Measurements from ENCODE around the gene SDHAF4. TPM values are rescaled to one million over a fixed set of nuclear protein-coding genes. Genes with fewer than 3 reads are reported as not detected.
"Not testable (repeated sequence)": the region's sequence is repeated elsewhere in the genome, so short reads cannot be mapped to it uniquely, and the experiment has no call there.

The SDHAF4 gene
- total RNA-seq, 1 experiment from 2014 or later: 29.1 TPM

DNA sequence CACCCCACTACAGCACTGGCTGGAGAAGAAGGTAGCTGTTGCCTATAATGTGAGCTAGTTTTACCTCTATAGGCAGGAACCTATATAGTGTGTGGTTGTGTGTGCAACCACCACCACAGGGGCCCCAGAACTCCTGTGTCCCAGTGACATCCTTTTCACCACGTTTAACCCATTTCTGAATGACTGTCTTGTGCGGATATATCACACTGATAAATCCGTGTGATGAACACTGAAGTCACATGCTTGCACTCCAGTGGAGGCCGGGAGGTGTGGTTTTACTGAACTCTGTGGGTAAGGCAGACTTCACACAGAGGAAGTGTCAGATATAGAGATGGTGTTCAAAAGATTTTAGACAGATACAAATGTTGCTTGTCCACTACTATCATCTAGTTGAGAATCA is 32.5 kb downstream of the SDHAF4 start:
- Histone ChIP-seq H3K4me1 (replicated peaks; ENCODE audit: insufficient read depth) (no peaks in the 10 kb centered on the region), H3K9me3 (ENCODE audit: insufficient read depth, low read depth) (no peaks in the 10 kb centered on the region), H3K9me2 (ENCODE audit: insufficient read depth) (no peaks in the 10 kb centered on the region; the same call in 1 of the 2 replicates), H3K27ac (no peak overlapping the region), H3K4me2 (no peak overlapping the region), H4K20me1 (ENCODE audit: insufficient read depth) (no peaks in the 10 kb centered on the region; the same call in 1 of the 2 replicates), H3K36me3 (ENCODE audit: low read depth) (no peaks in the 10 kb centered on the region), H3K79me2 (ENCODE audit: low read depth) (no peaks in the 10 kb centered on the region), H3K27me3 (ENCODE audit: insufficient read depth, low read depth) (no peaks in the 10 kb centered on the region), H3F3A (ENCODE audit: insufficient read depth, low read depth) (no peaks in the 10 kb centered on the region), H2AFZ (no peak overlapping the region), H3K4me3 (no peak overlapping the region)
- TF ChIP-seq EZH2 (IDR thresholded peaks at IDR 0.05; ENCODE audit: low read depth): no peak
- TF ChIP-seq, protein P1, sequence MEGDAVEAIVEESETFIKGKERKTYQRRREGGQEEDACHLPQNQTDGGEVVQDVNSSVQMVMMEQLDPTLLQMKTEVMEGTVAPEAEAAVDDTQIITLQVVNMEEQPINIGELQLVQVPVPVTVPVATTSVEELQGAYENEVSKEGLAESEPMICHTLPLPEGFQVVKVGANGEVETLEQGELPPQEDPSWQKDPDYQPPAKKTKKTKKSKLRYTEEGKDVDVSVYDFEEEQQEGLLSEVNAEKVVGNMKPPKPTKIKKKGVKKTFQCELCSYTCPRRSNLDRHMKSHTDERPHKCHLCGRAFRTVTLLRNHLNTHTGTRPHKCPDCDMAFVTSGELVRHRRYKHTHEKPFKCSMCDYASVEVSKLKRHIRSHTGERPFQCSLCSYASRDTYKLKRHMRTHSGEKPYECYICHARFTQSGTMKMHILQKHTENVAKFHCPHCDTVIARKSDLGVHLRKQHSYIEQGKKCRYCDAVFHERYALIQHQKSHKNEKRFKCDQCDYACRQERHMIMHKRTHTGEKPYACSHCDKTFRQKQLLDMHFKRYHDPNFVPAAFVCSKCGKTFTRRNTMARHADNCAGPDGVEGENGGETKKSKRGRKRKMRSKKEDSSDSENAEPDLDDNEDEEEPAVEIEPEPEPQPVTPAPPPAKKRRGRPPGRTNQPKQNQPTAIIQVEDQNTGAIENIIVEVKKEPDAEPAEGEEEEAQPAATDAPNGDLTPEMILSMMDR (conservative IDR thresholded peaks at IDR 0.05): no peak
- CTCF ChIA-PET: interaction anchor here (0.7 kb wide), 1 partner anchor 118 kb away, joined by 8 read pairs; no protein-coding TSS in a partner anchor
- no TSS peak for BruUV-seq (replicated peaks)
- intact Hi-C loops (cut with micrococcal nuclease; ENCODE audit: unreplicated experiment): no loop called here
- DNase-seq: no peak
- POLR2A ChIA-PET (ENCODE audit: unreplicated experiment): no interaction called here

DNA sequence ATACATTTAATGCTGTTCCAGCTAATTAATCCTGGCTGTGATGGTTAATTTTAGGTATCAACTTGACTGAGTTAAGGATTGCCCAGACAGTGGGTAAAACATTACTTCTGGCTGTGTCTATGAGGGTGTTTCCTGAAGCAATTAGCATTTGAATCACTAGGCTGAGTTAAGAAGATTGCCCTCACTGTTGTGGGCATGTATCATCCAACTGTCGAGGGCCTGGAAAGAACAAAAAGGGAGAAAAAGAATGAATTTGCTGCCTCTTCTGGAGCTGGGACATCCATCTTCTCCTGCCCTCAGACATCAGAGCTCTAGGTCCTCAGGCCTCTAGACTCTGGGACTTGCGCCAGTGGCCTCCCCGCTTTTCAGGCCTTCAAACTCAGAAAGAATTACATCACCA is 34.3 kb downstream of the SDHAF4 start:
- Histone ChIP-seq H3K36me3 (ENCODE audit: low read depth) (no peaks in the 10 kb centered on the region), H3K4me1 (replicated peaks; ENCODE audit: insufficient read depth) (no peaks in the 10 kb centered on the region), H4K20me1 (ENCODE audit: insufficient read depth) (no peaks in the 10 kb centered on the region; the same call in 1 of the 2 replicates), H3K9me2 (ENCODE audit: insufficient read depth) (no peaks in the 10 kb centered on the region; the same call in 1 of the 2 replicates), H3F3A (ENCODE audit: insufficient read depth, low read depth) (no peaks in the 10 kb centered on the region), H3K4me2 (no peak overlapping the region), H3K9me3 (ENCODE audit: insufficient read depth, low read depth) (no peaks in the 10 kb centered on the region), H3K27me3 (ENCODE audit: insufficient read depth, low read depth) (no peaks in the 10 kb centered on the region), H3K4me3 (no peak overlapping the region), H3K79me2 (ENCODE audit: low read depth) (no peaks in the 10 kb centered on the region), H3K27ac (no peak overlapping the region), H2AFZ (no peak overlapping the region)
- DNase-seq: no peak
- TF ChIP-seq EZH2 (IDR thresholded peaks at IDR 0.05; ENCODE audit: low read depth): no peak
- TF ChIP-seq, protein P1 (conservative IDR thresholded peaks at IDR 0.05): no peak
- ChIA-PET POLR2A (ENCODE audit: unreplicated experiment) (no interaction called here), CTCF (no interaction called here)
- intact Hi-C loops (cut with micrococcal nuclease; ENCODE audit: unreplicated experiment): no loop called here
- no TSS peak for BruUV-seq (replicated peaks)

DNA sequence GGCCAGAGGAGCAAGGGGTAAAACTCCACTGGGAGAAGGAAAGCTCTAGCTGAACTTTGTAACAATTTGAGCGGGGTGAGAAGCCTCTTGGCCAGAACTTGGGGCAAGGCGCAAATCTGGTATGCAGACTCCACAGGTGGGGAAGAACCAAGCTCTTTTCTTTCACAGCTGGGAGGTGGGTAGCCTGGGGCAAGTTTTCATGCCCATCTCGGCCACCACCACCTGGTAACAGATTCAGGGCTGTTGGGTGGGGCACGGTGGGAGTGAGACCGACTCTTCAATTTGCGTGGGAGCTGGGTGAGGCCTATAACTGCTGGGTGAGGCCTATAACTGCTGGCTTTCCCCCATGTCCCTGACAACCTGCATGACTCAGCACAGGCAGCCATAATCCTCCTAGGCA is 37.5 kb downstream of the SDHAF4 start:
- Histone ChIP-seq H3K4me3 (no peak overlapping the region), H3K9me3 (ENCODE audit: insufficient read depth, low read depth) (no peaks in the 10 kb centered on the region), H3F3A (ENCODE audit: insufficient read depth, low read depth) (no peaks in the 10 kb centered on the region), H3K36me3 (ENCODE audit: low read depth) (no peaks in the 10 kb centered on the region), H3K4me1 (replicated peaks; ENCODE audit: insufficient read depth) (no peaks in the 10 kb centered on the region), H3K4me2 (no peak overlapping the region), H3K27ac (no peak overlapping the region), H3K9me2 (ENCODE audit: insufficient read depth) (no peaks in the 10 kb centered on the region; the same call in 1 of the 2 replicates), H4K20me1 (ENCODE audit: insufficient read depth) (no peaks in the 10 kb centered on the region), H3K79me2 (ENCODE audit: low read depth) (no peaks in the 10 kb centered on the region), H2AFZ (no peak overlapping the region), H3K27me3 (ENCODE audit: insufficient read depth, low read depth) (0 out of 2 replicates have a peak, but pooled peaks cover 3% of the 10 kb centered on the region)
- DNase-seq: no peak
- ChIA-PET POLR2A (ENCODE audit: unreplicated experiment) (no interaction called here), CTCF (no interaction called here)
- intact Hi-C loops (cut with micrococcal nuclease; ENCODE audit: unreplicated experiment): no loop called here
- TF ChIP-seq, protein P1 (conservative IDR thresholded peaks at IDR 0.05): no peak
- no peak for TF ChIP-seq EZH2 (IDR thresholded peaks at IDR 0.05; ENCODE audit: low read depth)
- BruUV-seq (replicated peaks): no TSS peak

DNA sequence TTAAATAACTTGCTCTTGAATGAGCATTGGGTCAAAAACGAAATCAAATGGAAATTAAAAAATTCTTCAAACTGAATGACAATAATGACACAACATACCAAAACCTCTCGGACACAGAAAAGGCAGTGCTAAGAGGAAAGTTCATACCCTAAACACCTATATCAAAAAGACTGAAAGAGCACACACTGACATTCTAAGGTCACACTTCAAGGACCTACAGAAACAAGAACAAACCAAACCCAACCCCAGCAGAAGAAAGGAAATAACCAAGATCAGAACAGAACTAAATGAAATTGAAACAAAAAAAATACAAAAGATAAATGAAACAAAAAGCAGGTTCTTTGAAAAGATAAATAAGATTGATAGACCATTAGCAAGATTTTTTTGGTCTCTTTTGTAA is 40.6 kb downstream of the SDHAF4 start:
- H3K27me3 ChIP-seq (ENCODE audit: insufficient read depth, low read depth): peaks cover 13% of the 10 kb centered on the region; the same call in 1 of the 2 replicates
- H3K4me3 ChIP-seq; BruUV-seq (replicated peaks); H3K4me2 ChIP-seq; H4K20me1 ChIP-seq (ENCODE audit: insufficient read depth); H3K36me3 ChIP-seq (ENCODE audit: low read depth); CTCF ChIA-PET; H3K9me3 ChIP-seq (ENCODE audit: insufficient read depth, low read depth); H3K27ac ChIP-seq; H3K79me2 ChIP-seq (ENCODE audit: low read depth); POLR2A ChIA-PET (ENCODE audit: unreplicated experiment); H3F3A ChIP-seq (ENCODE audit: insufficient read depth, low read depth); H3K4me1 ChIP-seq (replicated peaks; ENCODE audit: insufficient read depth); DNase-seq; H2AFZ ChIP-seq; intact Hi-C loops (cut with micrococcal nuclease; ENCODE audit: unreplicated experiment); H3K9me2 ChIP-seq (ENCODE audit: insufficient read depth): not testable (repeated sequence)

DNA sequence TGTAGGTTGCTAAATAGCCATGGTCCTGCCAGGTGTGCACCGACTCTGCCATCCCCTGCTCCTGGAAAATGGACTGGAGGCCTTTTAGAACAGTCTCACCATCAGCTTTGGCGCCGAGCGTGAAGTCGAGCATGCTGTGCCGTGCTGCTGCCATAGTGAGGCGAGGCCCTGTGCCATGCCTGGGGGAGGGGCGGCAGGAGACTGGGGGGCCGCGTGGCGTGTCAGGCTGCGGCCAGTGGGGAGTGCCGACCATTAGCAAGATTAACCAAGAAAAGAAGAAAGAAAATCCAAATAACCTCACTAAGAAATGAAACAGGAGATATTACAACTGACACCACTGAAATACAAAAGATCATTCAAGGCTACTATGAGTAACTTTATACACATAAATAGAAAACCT is 42.5 kb downstream of the SDHAF4 start:
- POLR2A ChIA-PET (ENCODE audit: unreplicated experiment): interaction anchor here (0.6 kb wide), 1 partner anchor 220 kb away, joined by 3 read pairs; no protein-coding TSS in a partner anchor
- H3K27ac ChIP-seq; BruUV-seq (replicated peaks); H3K9me3 ChIP-seq (ENCODE audit: insufficient read depth, low read depth); H4K20me1 ChIP-seq (ENCODE audit: insufficient read depth); H3K9me2 ChIP-seq (ENCODE audit: insufficient read depth); H3K36me3 ChIP-seq (ENCODE audit: low read depth); DNase-seq; H3K4me3 ChIP-seq; CTCF ChIA-PET; H3K79me2 ChIP-seq (ENCODE audit: low read depth); H3F3A ChIP-seq (ENCODE audit: insufficient read depth, low read depth); H3K4me2 ChIP-seq; intact Hi-C loops (cut with micrococcal nuclease; ENCODE audit: unreplicated experiment); H2AFZ ChIP-seq; H3K4me1 ChIP-seq (replicated peaks; ENCODE audit: insufficient read depth): not testable (repeated sequence)
- peaks cover 13% of the 10 kb centered on the region; the same call in 1 of the 2 replicates for H3K27me3 ChIP-seq (ENCODE audit: insufficient read depth, low read depth)

All from PC-9 (cell line).